Cortex of kidney (tissue), 1 donor: ENCODE results near the gene PBRM1.

Experiments used
- DNase-seq: peaks from one replicate; lab custom pipeline; 2025; lab: John Stamatoyannopoulos, UW

Gene PBRM1

DNA sequence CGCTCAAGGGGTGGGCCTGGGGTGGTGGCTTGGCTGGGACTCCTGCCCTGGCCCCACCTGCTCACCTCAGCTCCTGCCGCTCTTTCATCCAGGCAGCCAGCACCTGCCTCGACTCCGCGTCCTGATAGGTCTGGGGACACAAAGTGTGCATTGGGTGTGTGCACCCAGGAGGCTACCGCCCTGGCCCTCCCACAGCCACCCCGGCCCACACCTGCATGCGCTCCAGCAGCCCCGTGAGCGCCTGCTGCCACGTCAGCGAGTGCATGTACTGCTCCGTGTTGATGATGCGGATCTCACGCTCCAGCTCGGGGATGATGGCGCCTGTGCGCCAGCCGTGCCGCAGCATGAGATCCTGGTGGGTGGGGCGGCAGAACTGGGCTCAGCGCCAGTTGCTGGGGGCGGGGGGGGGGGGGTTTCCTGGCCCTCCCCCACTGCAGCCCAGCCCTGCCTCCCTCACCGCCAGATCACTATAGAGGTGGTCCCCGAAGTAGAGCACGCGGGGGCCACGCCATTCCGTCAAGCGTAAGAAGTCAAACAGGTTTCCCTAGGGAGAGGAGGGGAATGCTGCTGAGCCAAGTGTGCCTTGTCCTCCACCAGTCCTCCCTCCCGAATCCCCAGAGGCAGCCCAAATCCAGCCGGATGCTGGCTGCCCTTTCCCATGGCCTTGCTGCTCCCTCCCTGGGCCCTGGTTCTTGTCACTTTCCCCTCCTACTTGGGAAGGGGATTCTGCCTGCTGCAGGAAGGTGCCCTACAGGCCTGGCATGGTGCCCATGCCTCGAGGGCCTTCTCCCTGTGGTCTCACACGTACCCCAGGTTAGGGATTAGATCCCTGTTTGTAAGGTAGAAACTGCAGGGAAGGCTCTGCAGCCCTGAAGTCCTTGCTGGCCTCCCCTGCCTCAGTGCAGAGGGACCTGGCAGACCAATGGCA is 160.7 kb downstream of the PBRM1 start:
- no peak for DNase-seq

DNA sequence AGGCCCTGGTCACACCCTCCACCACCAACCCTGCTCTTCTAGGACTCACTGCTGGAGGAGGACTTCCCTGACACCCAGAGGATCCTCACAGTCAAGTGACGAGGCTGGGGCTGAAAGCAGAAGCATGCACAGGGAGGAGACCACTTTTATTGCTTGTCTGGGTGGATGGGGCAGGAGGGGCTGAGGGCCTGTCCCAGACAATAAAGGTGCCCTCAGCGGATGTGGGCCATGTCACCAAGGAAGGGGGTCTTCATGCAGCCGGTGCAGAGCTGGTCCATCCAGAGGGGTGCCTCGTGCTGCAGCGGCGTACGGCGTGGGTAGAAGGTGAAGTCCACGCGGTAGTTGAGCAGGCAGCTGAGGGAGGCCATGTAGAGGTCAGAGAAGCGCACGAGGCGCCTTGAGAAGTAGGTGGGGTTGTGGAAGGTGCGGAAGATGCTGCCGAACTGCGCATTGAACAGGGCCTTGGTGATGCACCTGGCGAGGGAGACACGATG is 161.4 kb downstream of the PBRM1 start:
- DNase-seq: no peak

DNA sequence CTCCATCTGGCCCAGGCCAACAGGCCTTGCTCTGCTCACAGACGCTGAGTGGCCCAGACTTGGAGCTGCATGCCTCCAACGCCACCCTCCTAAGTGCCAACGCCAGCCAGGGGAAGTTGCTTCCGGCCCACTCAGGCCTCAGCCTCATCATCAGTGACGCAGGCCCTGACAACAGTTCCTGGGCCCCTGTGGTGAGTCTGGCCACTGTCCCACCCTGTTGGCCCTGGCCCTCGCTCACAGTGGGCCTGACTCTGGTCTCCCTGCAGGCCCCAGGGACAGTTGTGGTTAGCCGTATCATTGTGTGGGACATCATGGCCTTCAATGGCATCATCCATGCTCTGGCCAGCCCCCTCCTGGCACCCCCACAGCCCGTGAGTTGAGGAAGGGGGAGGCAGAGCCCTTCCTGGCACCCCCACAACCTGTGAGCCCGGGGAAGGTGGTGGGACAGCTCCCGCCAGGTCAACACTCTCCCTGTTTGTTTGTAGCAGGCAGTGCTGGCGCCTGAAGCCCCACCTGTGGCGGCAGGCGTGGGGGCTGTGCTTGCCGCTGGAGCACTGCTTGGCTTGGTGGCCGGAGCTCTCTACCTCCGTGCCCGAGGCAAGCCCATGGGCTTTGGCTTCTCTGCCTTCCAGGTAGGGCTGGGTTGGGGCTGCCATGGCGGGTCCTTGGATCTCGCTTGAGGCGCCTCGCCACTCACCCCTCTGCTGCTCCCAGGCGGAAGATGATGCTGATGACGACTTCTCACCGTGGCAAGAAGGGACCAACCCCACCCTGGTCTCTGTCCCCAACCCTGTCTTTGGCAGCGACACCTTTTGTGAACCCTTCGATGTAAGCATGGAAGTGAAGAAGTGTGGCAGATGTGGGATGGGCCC is 162.1 kb downstream of the PBRM1 start:
- DNase-seq: no peak

DNA sequence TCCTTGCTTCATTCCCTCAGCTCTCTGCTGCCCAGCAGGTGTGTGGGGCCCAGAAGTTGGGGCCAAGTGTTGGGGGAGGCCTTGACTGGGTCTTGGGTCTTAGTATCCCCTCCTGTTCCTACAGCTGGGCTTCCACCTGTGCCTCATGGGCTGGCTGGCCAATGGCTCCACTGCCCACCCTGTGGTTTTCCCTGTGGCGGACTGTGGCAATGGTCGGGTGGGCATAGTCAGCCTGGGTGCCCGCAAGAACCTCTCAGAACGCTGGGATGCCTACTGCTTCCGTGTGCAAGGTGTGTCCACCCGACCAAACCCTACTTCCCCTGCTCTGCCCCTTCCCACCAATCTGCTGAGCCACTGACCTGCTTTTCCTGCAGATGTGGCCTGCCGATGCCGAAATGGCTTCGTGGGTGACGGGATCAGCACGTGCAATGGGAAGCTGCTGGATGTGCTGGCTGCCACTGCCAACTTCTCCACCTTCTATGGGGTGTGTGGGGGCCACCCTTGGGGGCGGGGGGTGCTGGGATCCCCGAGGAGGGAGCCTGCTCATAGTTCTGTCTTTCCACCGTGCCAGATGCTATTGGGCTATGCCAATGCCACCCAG is 163.0 kb downstream of the PBRM1 start:
- DNase-seq: no peak

DNA sequence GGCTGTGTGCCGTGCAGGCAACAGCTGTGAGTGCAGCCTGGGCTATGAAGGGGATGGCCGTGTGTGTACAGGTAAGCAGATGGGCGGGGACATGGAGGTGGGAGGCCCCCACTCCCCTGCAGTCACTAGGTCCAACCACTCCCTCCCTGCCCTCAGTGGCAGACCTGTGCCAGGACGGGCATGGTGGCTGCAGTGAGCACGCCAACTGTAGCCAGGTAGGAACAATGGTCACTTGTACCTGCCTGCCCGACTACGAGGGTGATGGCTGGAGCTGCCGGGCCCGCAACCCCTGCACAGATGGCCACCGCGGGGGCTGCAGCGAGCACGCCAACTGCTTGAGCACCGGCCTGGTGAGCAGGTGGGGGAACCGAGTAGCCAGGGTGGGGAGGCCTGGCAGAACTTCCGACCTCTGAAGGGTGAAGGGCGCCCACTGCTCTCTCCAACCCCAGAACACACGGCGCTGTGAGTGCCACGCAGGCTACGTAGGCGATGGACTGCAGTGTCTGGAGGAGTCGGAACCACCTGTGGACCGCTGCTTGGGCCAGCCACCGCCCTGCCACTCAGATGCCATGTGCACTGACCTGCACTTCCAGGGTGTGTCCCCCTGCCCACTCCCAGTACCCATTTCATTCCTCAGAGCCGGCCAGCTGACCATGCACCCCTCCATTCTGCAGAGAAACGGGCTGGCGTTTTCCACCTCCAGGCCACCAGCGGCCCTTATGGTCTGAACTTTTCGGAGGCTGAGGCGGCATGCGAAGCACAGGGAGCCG is 163.6 kb downstream of the PBRM1 start:
- no peak for DNase-seq

DNA sequence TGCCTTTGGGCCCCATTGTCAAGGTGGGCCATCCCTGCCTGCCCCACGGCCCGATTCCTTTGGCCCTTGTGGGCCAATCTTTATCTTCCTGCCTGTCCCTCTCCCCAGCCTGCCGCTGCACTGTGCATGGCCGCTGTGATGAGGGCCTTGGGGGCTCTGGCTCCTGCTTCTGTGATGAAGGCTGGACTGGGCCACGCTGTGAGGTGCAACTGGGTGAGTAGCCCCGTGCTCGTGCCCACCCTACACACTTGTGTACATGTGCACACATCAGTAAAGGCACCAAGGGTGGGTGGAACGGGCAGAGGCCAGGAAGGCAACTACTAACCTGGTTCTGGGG is 164.3 kb downstream of the PBRM1 start:
- no peak for DNase-seq

DNA sequence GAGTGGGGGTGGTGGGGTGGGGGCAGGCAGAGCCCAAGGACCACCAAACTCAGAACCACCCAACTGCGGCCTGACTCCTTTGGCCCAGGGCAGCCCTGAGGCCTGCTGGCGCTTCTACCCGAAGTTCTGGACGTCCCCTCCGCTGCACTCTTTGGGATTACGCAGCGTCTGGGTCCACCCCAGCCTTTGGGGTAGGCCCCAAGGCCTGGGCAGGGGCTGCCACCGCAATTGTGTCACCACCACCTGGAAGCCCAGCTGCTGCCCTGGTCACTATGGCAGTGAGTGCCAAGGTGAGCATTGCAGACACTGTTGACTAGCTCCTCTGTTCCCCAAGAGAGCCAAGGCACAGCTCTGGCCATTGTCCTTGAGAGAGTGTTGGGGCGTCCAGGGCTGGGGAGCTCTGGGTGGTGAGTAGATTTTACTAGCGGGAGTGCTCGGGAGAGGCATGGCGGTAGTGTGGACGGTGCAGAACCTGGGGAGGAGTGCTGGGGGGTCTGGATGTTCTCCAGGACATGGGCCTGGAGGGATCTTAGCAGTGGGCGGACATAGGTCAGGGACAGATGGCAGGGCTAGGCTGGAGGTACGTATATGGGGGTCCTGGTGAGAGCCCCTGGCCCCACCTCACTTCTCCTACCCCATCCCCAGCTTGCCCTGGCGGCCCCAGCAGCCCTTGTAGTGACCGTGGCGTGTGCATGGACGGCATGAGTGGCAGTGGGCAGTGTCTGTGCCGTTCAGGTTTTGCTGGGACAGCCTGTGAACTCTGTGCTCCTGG is 164.8 kb downstream of the PBRM1 start:
- DNase-seq: no peak

DNA sequence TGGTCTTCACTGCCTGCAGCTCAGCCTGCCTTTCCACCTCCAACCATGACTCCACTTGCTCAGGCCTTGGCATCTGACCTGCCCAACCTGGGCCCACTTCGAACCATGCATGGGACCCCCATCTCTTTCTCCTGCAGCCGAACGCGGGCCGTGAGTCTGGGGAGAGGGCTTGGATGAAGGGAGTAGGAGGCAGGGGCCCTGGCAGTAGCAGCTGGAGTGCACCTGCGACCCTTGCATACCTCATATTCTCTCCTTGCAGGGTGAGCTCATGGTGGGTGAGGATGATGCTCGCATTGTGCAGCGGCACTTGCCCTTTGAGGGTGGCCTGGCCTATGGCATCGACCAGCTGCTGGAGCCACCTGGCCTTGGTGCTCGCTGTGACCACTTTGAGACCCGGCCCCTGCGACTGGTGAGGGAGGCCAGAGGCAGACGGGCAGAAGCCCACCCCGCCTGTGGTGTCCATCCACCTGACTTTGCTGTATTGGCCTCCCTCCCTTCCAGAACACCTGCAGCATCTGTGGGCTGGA is 165.5 kb downstream of the PBRM1 start:
- no peak for DNase-seq

DNA sequence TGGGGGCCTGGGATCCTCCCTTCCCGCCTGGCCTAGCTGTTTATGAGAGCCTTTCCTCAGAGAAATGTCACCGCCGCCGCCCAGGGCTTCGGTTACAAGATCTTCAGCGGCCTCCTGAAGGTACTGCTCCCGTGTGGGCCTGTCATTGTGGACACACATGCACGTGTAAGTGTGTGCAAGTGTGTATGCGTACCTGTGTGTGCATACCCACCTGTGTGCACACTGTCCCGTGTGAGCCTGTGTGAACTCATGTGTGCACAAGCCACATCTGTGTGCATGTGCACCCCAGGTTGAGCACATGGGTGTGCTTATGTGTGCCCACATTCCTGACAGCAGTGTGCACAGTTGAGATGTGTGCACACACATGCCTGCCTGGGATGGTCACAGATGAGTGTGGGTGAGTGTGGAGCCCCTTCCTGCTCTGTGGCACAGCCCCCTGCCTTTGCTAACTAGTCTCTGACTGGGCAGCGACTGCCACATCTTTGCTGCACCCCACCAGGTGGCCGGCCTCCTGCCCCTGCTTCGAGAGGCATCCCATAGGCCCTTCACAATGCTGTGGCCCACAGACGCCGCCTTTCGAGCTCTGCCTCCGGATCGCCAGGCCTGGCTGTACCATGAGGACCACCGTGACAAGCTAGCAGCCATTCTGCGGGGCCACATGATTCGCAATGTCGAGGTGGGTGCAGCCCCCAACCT is 166.1 kb downstream of the PBRM1 start:
- DNase-seq: no peak

DNA sequence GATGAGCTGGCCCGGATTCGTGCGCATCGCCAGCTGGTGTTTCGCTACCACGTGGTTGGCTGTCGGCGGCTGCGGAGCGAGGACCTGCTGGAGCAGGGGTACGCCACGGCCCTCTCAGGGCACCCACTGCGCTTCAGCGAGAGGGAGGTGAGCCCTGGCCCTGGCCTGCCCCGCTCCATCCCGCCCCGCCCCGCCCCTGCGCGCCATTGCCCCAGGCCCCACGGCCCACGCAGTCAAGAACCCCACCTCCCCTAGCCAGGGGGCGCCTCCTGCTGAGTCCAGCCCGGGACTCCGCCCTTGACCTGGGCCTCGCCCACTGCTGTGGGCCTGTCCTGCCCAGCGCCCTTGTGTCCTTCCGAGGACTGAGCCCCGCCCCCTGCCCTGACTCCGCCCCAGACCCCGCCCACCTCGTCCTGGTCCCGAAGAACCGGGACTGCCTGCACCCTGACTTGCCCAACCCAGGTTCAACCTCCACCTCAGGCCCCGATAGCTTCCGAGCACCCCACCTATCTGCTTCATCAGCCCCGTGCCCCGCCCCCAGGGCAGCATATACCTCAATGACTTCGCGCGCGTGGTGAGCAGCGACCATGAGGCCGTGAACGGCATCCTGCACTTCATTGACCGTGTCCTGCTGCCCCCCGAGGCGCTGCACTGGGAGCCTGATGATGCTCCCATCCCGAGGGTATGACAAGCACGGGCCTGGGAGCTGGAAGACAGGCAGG is 166.8 kb downstream of the PBRM1 start:
- no peak for DNase-seq

DNA sequence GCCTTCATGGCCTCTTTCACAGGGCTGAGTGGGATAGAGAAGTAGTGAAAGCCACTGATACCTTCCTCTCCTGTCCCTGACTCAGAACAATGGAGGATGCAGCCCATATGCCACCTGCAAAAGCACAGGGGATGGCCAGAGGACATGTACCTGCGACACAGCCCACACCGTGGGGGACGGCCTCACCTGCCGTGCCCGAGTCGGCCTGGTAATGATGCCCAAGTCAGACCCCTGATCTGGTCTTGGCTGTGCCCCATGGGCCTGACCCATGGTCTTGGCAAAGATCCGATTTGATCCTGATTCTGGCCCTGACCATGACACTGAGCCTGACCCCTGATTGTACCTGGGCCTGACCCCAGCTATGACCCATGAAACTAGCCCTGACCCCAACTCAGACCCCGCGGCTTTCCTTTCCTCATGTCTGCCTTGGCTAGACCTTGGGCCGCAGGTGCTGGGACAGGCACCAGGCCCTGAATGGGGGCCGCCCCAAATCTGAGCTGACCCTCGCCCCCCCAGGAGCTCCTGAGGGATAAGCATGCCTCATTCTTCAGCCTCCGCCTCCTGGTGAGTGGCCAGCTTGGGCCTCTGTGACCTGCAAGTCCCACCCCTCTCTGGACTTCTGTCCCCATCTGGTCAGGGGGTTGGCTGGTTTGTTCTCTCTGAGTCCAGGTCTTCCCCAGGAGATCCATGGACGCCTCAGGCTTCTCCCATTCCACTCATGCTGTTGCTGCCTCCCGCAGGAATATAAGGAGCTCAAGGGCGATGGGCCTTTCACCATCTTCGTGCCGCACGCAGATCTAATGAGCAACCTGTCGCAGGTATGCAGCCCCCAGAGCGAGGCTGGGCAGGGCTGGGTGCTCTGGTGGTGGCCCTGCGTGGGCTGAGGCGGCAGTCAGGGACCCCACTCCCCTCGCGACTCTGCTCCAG is 167.7 kb downstream of the PBRM1 start:
- no peak for DNase-seq

DNA sequence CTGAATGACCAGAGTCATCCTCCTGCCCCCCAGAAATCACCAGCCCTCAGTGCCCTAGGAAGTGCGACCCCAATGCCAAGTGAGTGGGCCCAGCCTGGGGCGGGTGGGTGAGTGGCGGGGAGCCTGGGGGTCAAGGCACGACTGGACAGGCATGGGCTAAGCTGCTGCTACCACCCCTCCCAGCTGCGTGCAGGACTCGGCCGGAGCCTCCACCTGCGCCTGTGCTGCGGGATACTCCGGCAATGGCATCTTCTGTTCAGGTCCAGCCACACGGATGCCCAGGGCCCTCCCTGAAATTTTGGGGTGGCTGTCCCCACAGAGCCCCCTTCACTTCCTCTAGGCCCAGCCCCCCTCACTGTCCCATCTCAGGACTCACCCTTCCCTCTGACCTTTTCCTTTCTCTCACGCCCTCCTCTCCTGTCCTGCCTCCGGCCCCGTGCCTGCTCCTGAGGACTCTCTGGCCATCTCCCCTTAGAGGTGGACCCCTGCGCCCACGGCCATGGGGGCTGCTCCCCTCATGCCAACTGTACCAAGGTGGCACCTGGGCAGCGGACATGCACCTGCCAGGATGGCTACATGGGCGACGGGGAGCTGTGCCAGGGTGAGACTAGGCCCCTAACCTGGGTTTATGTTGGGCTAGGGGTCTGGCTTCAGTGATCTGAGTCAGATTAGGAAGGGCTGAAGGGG is 169.1 kb downstream of the PBRM1 start:
- no peak for DNase-seq

DNA sequence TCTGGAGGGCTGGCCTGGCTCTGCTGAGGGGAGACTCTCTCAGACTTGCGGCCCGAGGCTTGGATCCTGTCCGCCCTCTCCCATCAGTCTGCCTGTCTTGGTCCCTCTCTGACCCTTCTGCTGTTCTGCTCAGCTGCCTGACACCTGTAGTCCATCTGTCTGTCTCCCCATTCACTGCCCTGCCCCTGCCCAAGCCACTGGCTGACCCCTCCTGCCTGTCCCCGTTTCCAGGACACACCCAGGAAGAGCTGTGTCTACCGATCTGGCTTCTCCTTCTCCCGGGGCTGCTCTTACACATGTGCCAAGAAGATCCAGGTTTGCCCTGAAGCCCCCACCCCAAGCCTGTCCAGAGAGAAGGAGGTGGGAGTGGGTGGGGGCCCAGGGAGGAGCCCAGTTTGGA is 170.5 kb downstream of the PBRM1 start:
- DNase-seq: no peak

DNA sequence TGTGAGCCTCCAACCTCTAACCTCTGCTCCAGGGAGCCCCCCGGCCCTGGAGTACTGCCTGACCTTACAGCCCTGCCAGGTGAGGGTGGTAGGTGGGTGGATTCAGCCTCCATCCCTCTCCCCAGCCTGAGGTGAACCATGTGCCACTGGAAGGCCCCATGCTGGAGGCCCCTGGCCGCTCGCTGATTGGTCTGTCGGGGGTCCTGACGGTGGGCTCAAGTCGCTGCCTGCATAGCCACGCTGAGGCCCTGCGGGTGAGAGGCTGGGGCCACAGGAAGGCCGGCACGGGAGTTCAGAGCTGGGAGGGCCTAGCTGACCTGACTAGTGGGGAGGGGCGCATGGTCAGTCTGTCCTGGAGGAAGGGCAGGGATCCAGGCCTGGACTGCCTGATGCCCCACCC is 171.1 kb downstream of the PBRM1 start:
- no peak for DNase-seq

DNA sequence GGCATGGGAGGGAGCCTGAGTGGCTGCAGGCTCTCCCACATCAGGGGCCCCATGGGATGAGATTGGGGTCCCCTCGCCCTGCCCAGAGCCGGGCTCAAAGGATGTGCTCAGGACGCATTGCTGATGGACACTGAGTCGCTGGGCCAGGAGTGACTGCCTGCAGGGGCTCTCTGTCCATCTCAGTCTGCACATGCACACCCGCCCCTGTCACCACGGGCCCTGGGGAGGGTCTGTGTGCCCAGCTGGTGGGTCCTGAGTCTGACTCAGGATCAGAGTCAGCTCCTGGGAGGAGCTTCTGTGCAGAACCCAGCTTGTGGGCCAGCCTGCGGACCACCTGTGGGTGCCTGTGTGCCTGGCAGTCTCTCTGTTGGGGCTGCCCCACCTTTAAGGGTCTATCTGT is 172.4 kb downstream of the PBRM1 start:
- DNase-seq: no peak

DNA sequence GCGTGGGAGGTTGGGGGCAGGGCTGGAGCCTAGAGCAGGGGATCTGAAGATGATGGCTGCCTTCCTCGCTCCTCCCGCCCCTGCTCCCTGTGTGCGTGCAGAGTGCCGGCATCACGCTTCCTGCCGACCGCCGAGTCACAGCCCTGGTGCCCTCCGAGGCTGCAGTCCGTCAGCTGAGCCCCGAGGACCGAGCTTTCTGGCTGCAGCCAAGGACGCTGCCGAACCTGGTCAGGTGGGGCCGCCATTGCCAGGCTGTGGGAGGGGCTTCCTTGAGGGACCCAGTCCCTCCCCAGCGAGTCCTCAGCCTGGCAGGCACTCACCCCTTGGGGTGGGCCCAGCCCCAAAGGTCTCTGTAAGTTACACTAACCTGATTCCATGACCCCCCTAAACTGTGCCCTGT is 173.0 kb downstream of the PBRM1 start:
- no peak for DNase-seq

DNA sequence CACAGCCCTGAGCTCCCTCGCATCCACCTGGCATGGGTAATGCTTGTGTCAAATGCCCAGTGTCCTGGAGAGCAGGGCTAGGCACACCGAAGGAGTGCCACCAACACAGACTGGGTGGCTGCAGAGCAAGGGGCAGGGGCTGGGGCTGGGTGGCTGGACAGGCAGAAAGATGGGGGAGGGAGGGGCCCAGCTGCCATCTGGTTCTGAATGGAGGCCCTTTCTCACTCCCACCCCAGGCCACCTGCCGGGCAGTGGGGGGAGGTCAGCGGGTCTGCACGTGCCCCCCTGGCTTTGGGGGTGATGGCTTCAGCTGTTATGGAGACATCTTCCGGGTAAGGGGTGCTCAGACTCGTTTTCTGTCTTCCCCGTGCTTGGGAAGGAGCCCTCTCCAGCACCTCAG is 173.6 kb downstream of the PBRM1 start:
- no peak for DNase-seq

DNA sequence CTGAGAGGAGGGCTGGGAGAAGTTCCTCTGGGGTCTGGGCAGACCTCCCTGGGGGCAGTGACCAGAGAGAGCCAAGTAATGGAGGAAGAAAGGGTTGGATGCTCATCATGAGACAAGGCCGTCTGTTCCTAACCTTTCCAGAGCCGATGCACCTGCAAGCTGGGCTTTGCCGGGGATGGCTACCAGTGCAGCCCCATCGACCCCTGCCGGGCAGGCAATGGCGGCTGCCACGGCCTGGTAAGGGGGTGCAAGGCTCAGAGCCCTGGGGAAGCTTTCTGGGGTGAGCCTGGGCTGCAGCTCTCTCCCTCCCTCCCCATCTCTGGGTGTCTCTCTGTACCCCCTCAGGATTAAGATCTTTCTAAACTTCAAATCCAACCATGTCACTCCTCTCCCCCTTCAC is 174.2 kb downstream of the PBRM1 start:
- DNase-seq: no peak
